HG02642 (cell line): ENCODE results near the gene PIEZO1.
A peak's percentile ranks its signal among the peaks of the same experiment; 100 is the strongest.

ENCODE experiments used
- ATAC-seq: cut with Tn5 transposase; IDR thresholded peaks from one replicate; pipeline ENCODE4 v1.9.1; 2021; ENCODE audit warnings: mild to moderate bottlenecking; ENCODE audit not compliant: unreplicated experiment, poor library complexity

PIEZO1 gene

DNA sequence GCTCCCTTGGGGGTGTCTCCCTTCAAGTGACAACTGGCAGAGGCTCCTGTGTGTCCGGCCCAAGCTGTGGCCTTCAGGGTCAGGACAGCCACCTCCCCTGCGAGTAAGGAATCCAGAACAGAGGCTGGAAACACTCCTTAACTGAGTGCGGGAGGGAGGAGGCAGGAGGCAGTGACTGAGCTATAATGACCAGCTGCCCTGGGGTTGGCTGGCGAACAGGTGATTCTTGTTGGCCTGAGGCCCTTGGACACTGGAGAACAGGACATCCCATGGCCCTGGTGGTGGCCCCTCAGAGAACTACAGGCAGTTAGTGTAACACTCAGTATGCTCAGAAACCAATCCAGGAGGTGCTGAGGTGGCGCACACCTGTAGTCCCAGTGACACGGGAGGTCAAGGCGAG is 89.3 kb downstream of the PIEZO1 start:
- ATAC-seq: no peak

DNA sequence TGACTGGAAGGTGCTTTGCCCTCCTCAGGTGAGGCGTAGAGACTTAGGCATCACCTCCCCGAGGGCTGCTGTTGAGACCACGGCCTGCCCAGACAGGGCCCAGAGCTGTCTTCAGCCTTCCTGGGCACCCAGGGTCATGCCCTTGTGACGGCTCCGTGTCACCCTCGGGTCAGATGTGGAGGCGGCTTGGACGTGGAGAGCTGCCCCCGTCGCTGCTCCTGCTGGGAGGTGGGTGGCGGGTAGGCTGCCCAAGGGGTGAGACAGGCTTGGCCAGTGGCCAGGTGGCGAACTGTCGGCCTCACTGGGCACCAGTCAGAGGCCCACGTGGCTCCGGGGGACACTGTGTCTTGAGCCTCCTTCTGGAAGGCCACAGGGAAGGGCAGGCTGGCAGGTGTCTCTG is 89.8 kb downstream of the PIEZO1 start:
- no peak for ATAC-seq

DNA sequence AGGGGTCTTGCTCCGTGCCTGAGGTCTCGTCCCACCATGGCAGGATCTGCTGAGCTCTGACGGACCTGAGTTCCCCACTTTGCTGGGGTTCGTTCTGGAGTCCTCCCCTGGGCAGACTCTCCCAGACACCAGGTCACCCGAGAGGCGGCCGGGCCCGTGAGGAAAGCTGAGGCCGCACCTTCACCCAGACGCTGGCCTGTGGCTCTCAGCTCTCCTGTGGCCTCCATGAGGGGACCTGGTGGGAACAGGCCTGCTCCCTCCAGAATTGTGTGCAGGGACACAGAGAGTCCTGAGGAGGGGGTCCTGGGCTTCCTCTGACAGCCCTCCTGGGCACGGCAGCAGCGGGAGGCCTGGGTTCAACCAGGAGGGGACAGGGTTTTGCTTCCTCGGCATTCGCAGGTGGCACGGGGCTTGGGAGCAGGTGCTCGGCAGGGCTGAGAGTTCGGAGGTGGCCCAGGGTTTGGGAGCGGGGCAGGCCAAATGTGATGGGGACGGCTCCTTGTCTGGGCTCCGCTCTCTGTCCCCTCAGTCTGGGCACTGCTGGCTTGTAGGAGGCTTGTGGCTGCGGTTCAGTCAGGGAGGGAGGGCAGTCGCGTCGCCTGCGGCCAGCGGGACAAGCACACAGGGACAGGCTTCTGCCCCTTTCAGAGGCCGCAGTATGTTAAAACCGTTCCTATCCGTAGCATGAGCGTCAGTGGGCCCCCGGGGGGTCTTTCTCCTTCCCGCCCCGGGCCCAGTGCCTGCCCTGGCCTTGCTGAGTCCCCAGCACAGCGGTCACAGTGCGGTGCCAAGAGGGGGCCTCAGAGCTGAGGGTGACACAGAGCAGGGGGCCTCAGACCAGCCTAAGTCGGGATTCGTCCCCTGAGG is 90.6 kb downstream of the PIEZO1 start:
- ATAC-seq: no peak

DNA sequence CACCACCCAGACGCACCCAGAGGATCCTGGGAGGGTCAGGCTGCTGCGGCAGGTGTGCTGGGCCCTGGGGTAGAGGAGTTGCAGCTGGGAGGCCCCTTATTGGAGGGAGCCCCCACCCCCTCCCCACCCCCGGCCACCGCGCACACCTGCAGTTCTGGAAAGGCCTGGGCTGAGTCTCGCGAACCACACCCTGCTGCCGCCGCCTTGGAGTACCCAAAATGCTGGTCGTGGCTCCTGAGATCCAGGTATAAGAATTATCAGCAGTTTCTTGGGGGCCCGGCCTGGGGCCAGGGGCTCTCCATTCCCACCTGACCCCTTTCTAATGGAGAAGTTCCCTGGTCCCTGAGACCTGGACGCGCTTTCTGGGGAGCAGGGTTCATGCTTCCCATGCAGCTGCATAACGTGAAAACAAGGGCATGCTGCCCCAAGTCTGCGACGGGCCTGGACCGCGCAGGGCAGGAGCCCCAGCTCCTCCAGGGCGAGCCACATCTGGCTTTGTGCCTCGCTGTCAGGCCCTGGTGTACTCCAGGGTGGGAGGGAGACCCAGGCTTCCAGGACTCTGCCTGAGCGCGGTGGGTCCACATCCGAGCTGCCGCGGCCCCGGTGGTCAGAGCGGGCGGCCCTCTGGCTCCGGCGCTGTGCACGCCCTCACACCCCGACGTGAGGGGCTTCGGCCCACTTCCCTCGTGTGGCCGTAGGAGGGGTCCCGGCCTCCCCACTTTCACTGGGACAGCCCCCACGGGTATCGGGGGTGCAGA is 91.4 kb downstream of the PIEZO1 start:
- no peak for ATAC-seq

DNA sequence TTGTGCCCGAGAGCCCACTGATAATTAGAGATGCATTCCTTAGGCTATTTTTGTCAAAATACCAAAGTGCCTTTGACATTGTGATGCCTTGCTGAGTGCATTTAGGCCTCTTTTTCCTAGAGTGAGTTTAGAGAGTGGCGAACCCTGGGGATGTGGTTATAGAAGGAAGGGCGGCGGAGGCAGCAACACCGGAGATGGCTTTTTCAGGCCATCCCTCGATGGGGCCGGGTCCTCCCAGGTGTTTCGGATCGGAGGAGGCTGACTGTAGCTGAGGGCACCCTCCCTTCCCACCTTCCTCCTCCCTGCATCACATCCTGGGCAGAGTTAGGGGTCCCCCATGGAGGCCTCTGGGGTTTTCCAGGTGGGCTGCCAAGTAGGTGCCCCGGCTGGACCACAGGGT is 92.2 kb downstream of the PIEZO1 start:
- ATAC-seq: no peak

DNA sequence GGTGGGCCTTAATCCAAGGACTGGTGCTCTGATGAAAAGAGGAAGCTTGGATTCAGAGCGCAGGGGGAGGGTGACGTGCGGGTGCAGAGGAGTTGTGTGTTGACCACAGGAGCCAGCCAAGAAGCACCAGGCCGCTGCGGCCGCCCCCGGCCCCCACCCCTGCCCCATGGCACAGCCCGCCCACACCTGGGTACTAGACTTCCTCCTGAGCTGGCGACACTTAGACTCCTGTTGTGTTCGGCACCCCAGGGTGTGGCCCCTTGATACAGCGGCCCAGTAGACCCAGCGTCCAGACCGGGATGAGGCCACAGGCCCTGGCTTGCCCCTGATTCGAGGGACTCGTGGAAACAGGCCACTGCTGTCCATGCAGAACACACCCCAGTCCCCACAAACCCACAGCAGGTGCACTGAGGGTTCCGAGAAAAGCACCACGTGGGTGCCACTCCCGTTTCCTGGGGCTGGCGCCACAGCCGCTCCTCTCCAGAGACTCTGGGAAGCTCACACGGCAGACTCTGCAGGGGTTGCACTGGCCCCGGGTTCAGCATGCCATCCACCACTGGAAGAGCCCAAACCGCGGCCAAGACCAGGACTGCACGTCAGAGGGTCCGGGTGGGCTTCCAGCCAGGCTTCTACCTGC is 93.0 kb downstream of the PIEZO1 start:
- ATAC-seq: no peak

DNA sequence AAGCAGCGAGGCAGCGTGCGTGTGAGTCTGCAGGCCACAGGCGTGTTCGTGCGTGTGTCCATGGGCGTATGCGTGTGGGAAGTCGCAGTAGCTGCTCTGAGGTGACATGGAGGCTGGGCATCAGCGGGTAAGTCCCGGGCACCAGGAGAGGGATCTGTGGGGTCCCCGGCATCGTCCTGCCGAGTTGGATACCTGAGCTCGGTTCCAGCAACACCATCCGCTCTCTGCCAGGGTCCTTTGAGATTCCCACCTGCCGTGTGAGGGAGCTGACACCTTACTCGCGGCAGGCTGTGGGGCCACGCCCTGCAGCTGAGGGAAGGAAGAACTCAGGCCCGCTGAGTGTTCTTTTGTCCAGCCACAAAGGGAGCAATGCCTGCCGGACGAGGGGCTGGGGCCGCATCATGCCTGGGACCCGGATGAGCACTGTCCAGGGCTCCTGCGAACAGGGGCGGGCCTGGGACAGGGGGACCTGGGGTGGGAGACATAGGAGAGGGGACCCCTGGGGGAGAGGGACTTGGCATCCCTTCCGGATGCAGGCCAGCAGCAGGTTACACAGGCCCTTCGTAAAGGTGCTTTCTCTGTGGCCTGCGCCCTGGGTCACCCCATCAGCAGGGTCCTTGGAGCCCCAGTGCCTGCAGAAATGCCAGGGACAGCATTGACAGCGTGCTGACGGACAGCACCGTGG is 93.7 kb downstream of the PIEZO1 start:
- no peak for ATAC-seq

DNA sequence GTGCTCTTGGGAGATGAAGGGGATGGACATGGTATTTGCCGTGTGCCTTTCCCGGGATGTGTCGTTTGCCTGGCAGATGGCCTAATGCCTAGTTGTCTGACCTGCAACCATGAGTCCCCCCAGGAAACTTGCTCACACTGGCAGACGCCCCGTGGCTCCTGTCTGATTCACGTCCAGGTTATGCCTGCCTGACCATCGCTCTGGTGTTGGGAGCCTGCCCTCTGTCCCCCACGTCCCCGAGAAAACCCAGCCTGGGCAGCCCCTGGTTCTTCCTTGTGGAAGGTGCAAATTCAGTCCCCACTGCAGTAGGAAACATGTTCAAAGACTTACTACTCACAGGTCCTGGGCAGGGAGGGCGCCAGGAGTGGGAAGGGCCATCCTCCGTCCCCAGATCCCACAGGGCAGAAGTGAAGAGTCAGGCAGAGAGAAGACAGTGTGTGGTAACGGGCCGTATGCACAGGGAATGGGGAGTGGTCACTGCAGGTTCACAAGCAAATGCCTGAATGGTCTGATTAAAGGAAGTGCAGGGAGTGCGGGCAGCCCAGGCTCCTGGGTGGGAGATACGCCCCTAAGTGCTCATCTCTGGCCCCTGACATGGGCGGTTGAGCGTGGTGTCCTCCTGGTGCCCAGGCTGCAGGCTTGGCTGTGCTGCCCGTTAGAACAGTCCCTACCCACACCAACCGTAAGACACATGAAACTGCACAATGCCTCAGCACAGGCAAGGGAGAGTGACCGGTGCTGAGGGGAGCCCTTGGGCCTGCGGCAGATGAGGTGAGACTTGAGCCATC is 94.5 kb downstream of the PIEZO1 start:
- no peak for ATAC-seq

DNA sequence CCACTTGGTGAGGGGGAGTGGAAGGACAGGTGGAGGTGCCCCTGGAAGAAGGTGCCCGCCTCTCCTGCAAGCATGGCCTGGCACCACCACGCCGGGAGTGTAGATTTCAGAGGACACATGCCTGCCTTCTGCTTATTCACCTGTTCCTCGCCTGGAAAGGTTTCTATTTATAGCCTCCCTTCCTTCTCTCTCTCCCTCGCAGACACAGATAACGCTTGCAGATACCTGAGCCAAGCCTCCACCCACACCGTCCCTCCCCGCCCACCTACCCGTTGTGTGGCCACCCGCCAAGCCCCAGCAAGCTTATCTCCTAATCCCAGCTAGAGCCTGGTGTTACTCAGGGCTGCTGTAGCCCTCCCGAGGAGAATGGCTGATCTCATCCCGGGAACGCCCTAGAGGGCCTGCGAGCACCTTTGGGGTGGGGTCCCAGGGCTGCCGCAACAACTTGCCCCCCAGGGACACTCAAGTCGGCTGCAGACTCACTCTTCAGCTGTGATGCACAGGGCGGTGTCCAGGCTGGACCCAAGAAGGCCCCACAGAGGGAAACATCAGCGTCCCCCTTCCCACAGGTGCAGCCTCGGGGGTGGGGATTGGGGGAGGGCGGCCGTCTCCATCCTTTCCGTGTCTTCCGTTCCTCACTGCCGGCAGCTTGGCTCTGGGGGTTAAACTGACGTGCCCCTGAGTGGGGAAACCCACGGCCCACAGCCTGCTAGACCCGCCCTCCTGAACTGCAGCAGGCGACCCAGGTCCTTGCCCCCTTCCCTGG is 96.8 kb downstream of the PIEZO1 start:
- ATAC-seq: no peak

DNA sequence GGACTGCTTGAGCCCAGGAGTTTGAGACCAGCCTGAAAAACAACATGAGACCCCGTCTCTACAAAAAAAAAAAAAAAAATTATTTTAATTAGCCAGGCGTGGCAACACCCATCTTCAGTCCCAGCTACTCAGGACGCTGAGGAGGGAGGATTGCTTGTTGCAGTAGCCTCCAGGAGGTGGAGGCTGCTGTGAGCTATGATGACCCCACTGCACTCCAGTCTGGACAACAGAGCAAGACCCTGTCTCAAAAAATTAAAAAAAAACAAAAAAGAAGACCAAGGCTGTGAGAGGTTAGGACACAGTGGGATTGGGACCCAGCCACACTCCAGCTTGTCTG is 97.4 kb downstream of the PIEZO1 start:
- ATAC-seq: no peak

DNA sequence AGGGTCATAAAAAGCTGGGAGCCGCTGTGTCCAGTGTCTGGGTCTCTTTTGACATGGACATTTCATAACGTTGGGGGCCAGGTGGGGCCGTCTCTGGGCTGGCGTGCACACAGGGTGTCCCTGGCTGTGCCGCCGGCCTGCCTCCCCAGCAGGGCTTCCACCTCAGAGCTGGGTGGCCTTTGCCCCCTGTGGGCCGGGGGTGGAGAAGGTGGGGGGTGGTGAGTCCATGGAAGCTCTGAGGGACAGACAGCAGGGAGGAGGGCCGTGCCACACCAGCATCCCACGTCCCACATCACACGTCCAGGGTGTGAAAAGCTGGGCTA is 97.8 kb downstream of the PIEZO1 start:
- ATAC-seq: no peak

DNA sequence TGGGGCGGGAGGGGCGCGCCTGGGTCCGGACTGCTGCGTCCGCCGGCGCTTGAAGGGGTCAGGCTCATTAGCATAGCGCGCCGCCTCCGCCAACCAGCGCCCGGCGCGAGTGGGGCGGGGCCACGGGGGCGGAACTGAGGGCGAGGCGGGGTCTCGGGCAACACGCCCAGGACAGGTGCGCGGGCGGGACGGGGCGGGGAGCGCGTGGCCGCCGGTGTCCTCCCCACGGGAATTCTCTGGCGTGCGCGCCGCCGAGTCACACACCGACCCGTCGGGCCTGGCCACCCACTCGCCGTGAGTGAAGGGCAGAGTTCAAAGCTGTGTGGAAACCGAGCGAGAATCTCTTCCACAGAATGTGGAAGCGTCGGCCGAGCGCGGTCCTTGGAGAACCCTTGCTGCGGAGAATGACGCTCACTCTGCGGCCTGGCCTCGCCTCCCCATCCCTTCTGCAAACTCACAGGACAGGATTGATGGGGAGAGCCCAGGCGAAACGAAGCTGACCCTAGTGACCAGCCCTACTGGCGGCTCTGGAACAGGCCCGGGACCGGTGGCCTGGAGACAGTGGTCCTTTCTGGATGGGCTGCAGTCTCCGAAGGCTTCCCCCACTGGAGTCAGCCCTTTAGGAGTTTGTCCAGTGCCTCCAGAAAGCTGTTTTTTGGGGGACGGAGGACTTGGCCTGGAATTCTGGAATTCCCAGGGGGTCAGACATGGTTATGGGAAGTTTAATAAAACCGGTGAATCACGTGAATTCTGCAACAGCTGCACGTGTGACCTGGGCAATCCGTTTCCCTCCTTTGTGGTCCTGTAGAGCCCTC is 98.4 kb downstream of the PIEZO1 start, which contains the start of gene SNAI3:
Gene SNAI3 (minus strand): TSS at position 69 of the 815 bp plus-strand sequence. CDS start 101 bp downstream, outside the sequence.
- ATAC-seq: peak; percentile 72

DNA sequence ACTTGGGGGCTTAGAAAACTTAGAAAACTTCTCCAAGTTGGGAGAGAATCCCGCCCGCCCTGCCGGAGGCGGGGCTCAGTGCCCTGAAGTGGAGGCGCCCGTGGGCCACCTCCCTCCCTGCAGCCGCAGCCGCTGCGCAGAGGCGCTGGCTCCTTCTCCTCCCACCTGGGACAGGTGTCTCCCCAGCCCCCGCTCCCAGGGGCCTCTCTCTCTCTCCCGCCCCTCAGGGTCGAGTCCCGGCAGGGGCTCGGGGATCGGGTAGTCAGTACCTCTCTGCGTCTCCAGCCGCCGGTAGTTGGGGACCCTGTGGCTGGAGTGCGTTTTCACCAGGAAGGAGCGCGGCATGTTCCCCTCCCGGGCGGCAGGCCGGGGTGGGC is 99.0 kb downstream of the PIEZO1 start:
- ATAC-seq: peak; percentile 10

DNA sequence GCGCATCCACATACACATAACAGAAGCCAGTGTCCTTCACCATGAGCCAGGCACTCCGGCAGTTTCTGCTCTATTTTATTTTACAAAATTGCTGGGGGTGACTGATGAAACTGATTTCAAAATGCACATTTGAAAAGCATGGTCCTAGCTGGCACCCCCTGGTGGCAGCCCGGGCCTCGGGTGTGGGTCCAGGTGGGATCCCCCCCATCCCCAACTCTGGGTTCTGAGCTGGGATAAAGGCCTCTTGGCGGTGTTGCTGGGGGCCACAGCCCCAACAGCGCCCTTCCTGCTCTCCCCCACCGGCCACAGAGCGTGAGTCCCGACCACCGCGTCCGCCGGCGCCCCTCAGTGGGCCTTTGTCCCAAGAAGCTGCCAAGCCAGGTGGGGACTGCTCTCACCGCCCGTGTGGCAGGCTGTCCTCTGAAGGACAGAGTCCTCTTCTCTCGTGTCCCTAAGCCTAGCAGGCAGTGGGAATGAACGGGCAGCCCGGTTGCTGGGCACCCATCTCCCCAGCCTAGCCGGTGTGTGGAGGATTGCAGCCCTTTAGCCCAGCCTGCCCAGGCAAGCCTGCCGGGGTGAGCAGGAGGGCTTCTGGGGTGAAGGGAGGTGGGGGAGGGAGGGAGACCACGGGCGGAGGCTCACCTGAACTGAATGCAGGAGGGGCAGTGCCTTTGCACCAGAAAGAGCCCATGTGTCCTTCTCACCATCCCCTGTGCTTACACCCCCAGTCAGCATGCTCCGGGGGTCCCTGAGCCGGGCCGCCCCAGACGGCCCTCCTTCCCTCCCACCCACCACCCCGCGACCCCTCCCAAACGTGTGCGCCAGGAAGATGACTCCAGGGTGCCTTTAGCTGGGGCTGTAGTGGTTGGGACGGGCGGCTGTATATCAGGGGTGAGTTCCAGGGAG is 99.6 kb downstream of the PIEZO1 start:
- ATAC-seq: no peak

DNA sequence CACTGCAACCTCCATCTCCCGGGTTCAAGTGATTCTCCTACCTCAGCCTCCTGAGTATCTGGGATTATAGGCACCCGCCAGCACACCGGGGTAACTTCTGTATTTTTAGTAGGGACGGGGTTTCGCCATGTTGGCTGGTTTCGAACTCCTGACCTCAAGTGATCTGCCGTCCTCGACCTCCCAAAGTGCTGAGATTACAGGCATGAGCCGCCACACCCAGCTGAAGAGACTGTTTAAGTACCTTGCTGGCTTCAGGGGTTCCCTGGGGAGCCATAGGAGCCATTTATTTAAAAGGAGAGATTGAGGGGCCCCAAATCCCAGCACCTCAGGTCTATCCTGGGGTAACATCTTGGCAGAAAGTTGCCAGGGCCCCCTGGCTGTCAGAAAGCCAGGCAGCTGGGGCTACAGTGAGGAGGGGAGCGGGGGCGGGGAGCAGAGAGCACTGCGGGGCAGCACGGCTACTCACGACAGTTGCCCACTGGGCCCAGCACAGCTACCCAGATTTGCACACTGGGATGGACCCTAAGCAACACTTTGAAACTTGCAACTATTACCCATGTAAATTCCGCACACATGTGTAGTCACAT is 100.4 kb downstream of the PIEZO1 start:
- ATAC-seq: no peak

DNA sequence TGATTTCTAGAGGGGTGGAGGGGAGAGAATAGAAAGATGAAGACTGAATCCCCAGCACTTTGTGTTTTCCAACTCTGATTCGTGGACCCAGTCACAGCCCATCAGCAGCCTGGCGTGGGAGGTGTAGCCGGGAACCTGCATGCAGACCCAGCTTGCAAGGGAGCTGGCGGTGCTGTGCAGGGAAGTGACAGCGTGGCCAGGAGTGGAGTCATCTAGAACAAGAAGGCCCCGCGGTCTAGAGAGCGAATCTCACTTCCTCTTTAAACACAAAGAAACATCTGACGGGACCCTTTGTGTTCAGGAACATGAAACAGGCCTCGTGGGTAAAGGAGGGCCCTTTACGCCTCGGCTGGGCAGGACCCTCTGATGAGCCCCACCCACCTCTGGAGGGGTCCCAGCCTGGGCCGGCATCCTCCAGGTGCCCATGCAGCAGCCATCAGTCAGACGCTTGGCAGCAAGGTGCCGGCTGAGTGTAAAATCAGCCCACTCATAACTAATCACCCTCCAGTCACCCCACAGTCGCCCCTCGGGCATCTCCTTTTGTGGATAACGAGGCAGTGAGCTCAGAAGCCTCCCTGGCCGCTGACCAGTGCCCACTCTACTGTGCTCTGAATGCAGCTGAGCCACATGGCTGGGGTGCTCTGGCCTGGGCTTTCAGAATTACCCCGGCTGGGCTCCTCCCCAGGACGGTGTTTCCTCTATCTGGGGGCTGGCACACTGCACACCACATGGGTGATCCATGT is 103.1 kb downstream of the PIEZO1 start:
- peak; percentile 59 for ATAC-seq
